NCI-H774 (cell line): ENCODE measurements around the gene C1orf50.
"Not testable (repeated sequence)": the region's sequence is repeated elsewhere in the genome, so short reads cannot be mapped to it uniquely, and the experiment has no call there.

Experiments used
- DNase-seq: peaks from one replicate; lab custom pipeline; 2025; lab: John Stamatoyannopoulos, UW

Gene C1orf50

GRCh38 chr1:42801832-42802473 lies 34.9 kb downstream of the C1orf50 start:
- no peak for DNase-seq

DNA sequence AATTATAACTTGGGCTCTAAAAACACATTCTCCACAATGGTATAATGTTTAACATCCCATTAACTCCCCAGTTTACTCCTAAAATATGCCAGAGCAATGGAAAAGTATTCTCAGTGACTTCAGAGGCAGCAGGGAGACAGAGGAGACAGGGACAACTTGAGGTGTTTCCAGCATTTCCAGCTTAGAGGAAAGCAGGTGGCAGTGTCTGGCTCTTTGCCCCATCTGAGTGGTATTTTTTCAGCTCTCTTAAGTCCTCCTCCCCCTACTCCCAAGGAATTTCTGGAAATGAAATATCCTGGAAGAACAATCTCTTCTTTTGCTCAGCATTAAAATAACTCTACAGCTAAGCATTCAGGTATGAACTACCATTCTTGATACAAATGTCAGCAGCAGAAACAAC lies 39.1 kb downstream of the C1orf50 start:
- no peak for DNase-seq

- DNase-seq, result no peak
These were observed 39.5 kb downstream of the C1orf50 start for GRCh38 chr1:42806593-42806992.

DNA sequence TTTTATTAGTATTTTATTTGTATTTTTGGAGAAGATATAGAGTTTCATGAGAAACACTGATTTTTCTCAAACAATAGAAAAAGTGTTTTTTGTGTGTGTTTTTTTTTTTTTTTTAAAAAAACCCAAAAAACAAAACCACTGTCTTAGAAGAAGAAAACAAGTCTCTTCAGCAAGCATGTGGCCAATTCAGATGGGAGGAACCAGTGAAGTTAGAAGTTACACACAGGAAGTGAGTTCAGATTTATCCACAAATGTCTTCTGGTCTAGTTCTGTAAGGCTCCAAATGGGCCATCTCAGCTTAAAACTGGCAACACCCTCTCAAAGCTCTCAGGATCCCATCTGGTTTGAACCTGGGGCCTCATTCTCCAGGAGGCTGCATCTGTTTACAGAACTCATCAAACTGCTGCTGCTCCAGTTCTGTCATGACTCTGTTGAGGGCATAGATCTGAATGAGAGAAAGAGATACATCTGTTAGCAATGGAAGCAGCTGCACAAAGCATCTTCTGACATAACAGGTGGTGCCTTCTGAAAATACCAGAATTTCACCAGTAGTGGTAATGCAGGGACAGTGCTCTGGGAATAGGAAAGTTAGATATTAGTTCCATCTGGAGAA lies 40.1 kb downstream of the C1orf50 start:
- no peak for DNase-seq

DNA sequence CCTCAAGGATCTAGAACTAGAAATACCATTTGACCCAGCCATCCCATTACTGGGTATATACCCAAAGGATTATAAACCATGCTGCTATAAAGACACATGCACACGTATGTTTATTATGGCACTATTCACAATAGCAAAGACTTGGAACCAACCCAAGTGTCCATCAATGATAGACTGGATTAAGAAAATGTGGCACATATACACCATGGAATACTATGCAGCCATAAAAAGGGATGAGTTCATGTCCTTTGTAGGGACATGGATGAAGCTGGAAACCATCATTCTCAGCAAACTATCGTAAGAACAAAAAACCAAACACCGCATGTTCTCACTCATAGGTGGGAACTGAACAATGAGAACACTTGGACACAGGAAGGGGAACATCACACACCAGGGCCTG lies 47.8 kb downstream of the C1orf50 start:
- not testable (repeated sequence) for DNase-seq

GRCh38 chr1:42815941-42816584 lies 49.0 kb downstream of the C1orf50 start:
- peak; percentile 31 for DNase-seq

- DNase-seq, result peak; percentile 97
These were observed 49.8 kb downstream of the C1orf50 start, which contains the start of the genes ERMAP and SVBP for GRCh38 chr1:42816585-42817439. ERMAP (plus strand) TSS chr1:42817122; CDS start chr1:42830449, 13,327 bp downstream. SVBP (minus strand) TSS chr1:42817397; CDS start chr1:42816544, 853 bp downstream.

DNA sequence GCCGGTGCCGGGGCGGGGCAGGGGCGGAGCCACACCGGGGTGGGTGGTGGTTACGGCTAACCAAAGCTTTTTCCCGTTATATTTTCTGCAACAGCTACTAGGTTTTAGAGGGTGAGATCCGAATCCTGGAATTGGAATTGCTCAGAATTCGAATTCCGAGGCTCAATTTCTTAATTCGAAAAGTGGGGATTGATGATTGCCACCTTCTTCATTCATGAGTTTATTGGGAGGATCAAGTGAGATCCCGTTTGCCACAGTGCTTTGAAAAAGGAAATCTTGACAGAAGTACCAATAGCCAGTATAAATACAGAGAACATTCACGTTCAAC lies 50.4 kb downstream of the C1orf50 start:
- no peak for DNase-seq

DNA sequence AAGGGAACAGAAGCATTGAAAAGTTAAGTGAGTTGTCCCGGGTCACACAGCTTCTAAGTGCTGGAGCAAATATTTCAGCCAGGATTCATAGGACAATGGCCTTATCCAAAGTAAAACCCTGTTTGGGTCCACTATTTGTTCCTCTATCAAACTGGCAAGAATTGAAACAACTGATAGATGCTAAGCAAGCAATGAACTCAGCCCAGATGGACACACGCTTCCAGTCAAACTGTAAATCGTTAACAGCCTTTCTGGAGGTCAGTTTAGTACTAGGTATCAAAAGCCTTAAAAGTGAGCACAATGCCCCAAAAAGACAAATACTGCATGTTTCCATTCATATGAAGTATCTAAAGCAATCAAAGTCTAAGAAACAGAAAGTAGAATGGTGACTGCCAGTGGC lies 50.9 kb downstream of the C1orf50 start:
- no peak for DNase-seq

GRCh38 chr1:42820813-42821212 lies 53.8 kb downstream of the C1orf50 start:
- DNase-seq, result no peak

- no peak for DNase-seq
These were observed 54.6 kb downstream of the C1orf50 start for GRCh38 chr1:42821690-42822089.

DNA sequence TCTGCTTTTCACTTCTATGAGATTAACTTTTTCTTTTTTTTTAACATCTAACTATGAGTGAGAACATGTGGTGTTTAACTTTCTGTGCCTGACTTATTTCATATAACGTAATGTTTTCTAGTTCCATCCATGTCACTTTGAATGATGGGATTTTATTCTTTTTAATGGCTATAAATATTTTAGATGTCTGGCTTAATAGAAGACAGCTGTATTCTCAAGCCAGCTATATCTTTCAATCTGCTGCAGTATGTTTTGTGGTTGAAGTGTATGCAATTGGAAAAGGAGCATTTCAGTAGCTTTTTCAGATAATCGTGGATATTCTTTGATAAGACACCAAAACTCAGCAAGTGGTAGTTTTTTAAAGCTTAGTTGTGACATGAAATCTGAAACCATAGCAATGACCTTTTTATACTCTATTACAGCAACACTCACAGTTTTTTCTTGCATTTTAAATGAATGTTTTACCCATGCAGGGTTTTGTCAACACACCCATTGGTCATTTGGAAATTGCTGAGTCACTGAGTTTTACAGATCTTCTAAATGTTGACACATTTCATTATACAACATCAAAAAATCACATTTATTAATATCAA lies 55.8 kb downstream of the C1orf50 start:
- peak; percentile 42 for DNase-seq

GRCh38 chr1:42824481-42825035 lies 57.5 kb downstream of the C1orf50 start:
- DNase-seq, result no peak

- DNase-seq, result no peak
These were observed 58.2 kb downstream of the C1orf50 start for GRCh38 chr1:42825036-42825851.
